IMR-90 (cell line): ENCODE results near the gene SVBP. TPM values are rescaled to one million over a fixed set of nuclear protein-coding genes. Genes with fewer than 3 reads are reported as not detected.

ENCODE experiments used
- ATAC-seq: fragments of 200-7000 bp; cut with Tn5 transposase; 2 replicates; pipeline ENCODE4 v1.9.1; 2020; ENCODE audit warnings: low read depth, mild to moderate bottlenecking, moderate library complexity
- BruUV-seq: library from RNA; stranded (reverse); fragments of 400-500 nt; replicated peaks from 2 replicates; lab custom pipeline; 2021; lab: Mats Ljungman, UMichigan
- CTCF ChIA-PET: fragments of 300-600 bp; formaldehyde crosslinking; extraction: SDS; loops from one replicate; lab custom pipeline; 2021; ENCODE audit warnings: antibody characterized with exemption; lab: Yijun Ruan, JAX
- POLR2A ChIA-PET: fragments of 300-600 bp; sonication (Branson Sonifier 250); formaldehyde crosslinking; loops from one replicate; lab custom pipeline; 2022; ENCODE audit warnings: antibody characterized with exemption; ENCODE audit not compliant: unreplicated experiment; lab: Charles Lee
- DNase-seq: peaks from one replicate; pipeline ENCODE4 v3.0.0; 2013
- H2AFZ ChIP-seq: replicated peaks from 2 replicates; pipeline ENCODE3; 2013; ENCODE audit warnings: low read length, mild to moderate bottlenecking; ENCODE audit not compliant: poor library complexity
- H2AK5ac ChIP-seq: 2 replicates; pipeline ENCODE4 v1.6.1; 2013; ENCODE audit warnings: low read depth, low read length, inconsistent platforms
- H2AK9ac ChIP-seq: replicated peaks from 2 replicates; pipeline ENCODE3; 2013; ENCODE audit warnings: mild to moderate bottlenecking, low read depth, low read length, moderate library complexity; ENCODE audit not compliant: poor library complexity
- H2BK120ac ChIP-seq: 2 replicates; pipeline ENCODE4 v1.6.1; 2013; ENCODE audit warnings: low read depth, low read length, inconsistent platforms
- H2BK15ac ChIP-seq: 3 replicates; pipeline ENCODE4 v1.6.1; 2013; ENCODE audit warnings: low read depth, low read length, inconsistent platforms
- H2BK20ac ChIP-seq: 2 replicates; pipeline ENCODE4 v1.6.1; 2013; ENCODE audit warnings: low read depth, mild to moderate bottlenecking, inconsistent platforms, low read length, moderate library complexity
- H2BK5ac ChIP-seq: 2 replicates; pipeline ENCODE4 v1.6.1; 2013; ENCODE audit warnings: mild to moderate bottlenecking, low read depth, low read length, inconsistent platforms; ENCODE audit not compliant: poor library complexity, severe bottlenecking
- H3K14ac ChIP-seq: replicated peaks from 2 replicates; pipeline ENCODE4 v1.6.1; 2013; ENCODE audit warnings: low read depth, low read length, inconsistent platforms
- H3K18ac ChIP-seq: 2 replicates; pipeline ENCODE4 v1.6.1; 2013; ENCODE audit warnings: low read depth, low read length, control low read depth
- H3K23ac ChIP-seq: 2 replicates; pipeline ENCODE4 v1.6.1; 2013; ENCODE audit warnings: low read depth, low read length, inconsistent platforms
- H3K27ac ChIP-seq: 2 replicates; pipeline ENCODE4 v1.5.1; 2013; ENCODE audit warnings: mild to moderate bottlenecking, control low read depth, low read length; ENCODE audit not compliant: insufficient read depth
- H3K27me3 ChIP-seq: 2 replicates; pipeline ENCODE4 v1.6.1; 2013; ENCODE audit warnings: low read length; ENCODE audit not compliant: control insufficient read depth, insufficient read depth
- H3K36me3 ChIP-seq: 2 replicates; pipeline ENCODE4 v1.6.1; 2013; ENCODE audit warnings: low read length, mixed read lengths; ENCODE audit not compliant: control insufficient read depth, insufficient read depth
- H3K4ac ChIP-seq: 2 replicates; pipeline ENCODE4 v1.6.1; 2013; ENCODE audit warnings: low read depth, low read length, inconsistent platforms
- H3K4me1 ChIP-seq: 2 replicates; pipeline ENCODE4 v1.6.1; 2013; ENCODE audit warnings: low read length, mixed read lengths; ENCODE audit not compliant: control insufficient read depth, insufficient read depth
- H3K4me2 ChIP-seq: 2 replicates; pipeline ENCODE4 v1.6.1; 2013; ENCODE audit warnings: low read depth, mild to moderate bottlenecking, control low read depth, low read length, moderate library complexity
- H3K4me3 ChIP-seq: 2 replicates; pipeline ENCODE4 v1.5.1; 2013; ENCODE audit warnings: low read depth, mild to moderate bottlenecking, control low read depth, low read length, moderate library complexity; ENCODE audit not compliant: insufficient read depth
- H3K56ac ChIP-seq: 2 replicates; pipeline ENCODE4 v1.6.1; 2013; ENCODE audit warnings: low read length, inconsistent platforms; ENCODE audit not compliant: insufficient read depth; ENCODE audit errors: extremely low read depth
- H3K79me1 ChIP-seq, 2 experiments: 2 replicates each; pipeline ENCODE4 v1.6.1; 2013; ENCODE audit warnings: low read length in 2 of 2, inconsistent platforms in 1 of 2, low read depth in 1 of 2
- H3K9ac ChIP-seq: 2 replicates; pipeline ENCODE4 v1.6.1; 2013; ENCODE audit warnings: low read depth, low read length, control low read depth
- H3K9me1 ChIP-seq: 2 replicates; pipeline ENCODE4 v1.6.1; 2013; ENCODE audit warnings: low read length, inconsistent platforms; ENCODE audit not compliant: insufficient read depth
- H3K9me3 ChIP-seq: 2 replicates; pipeline ENCODE4 v1.6.1; 2013; ENCODE audit warnings: low read length; ENCODE audit not compliant: control insufficient read depth, insufficient read depth
- H4K20me1 ChIP-seq: 2 replicates; pipeline ENCODE4 v1.6.1; 2013; ENCODE audit warnings: low read length, inconsistent platforms; ENCODE audit not compliant: insufficient read depth
- H4K5ac ChIP-seq: 2 replicates; pipeline ENCODE4 v1.6.1; 2013; ENCODE audit warnings: mild to moderate bottlenecking, low read depth, low read length, control low read depth
- H4K8ac ChIP-seq, 2 experiments: 2 replicates each; pipeline ENCODE4 v1.6.1; 2013; ENCODE audit warnings: low read depth in 2 of 2, low read length in 2 of 2, control low read depth in 1 of 2, inconsistent platforms in 1 of 2
- H4K91ac ChIP-seq: 2 replicates; pipeline ENCODE4 v1.6.1; 2013; ENCODE audit warnings: low read depth, low read length, inconsistent platforms; ENCODE audit not compliant: insufficient read depth
- BHLHE40 ChIP-seq: fragments of 150-350 bp; IDR thresholded peaks from 2 replicates; pipeline ENCODE4 v1.6.1; 2016; ENCODE audit warnings: mild to moderate bottlenecking, low read depth, low read length
- CEBPB ChIP-seq: IDR thresholded peaks from 2 replicates; pipeline ENCODE4 v1.6.1; 2012; ENCODE audit warnings: low read depth, low read length, improper control_type of control experiment
- CHD1 ChIP-seq: IDR thresholded peaks from 2 replicates; pipeline ENCODE4 v1.6.1; 2012; ENCODE audit warnings: low read depth, low read length, improper control_type of control experiment
- CTCF ChIP-seq: conservative IDR thresholded peaks from 2 replicates; pipeline ENCODE4 v1.5.1; 2012; ENCODE audit warnings: mild to moderate bottlenecking, low read depth, low read length, improper control_type of control experiment
- ELK1 ChIP-seq: fragments of 150-350 bp; IDR thresholded peaks from 2 replicates; pipeline ENCODE4 v1.6.1; 2016; ENCODE audit warnings: low read depth, mild to moderate bottlenecking, low read length, moderate library complexity, borderline replicate concordance
- FOS ChIP-seq: fragments of 150-350 bp; IDR thresholded peaks from 2 replicates; pipeline ENCODE4 v1.6.1; 2016; ENCODE audit warnings: low read depth, low read length
- MAFK ChIP-seq: IDR thresholded peaks from 2 replicates; pipeline ENCODE4 v1.6.1; 2012; ENCODE audit warnings: low read depth, low read length, improper control_type of control experiment
- MAZ ChIP-seq: IDR thresholded peaks from 2 replicates; pipeline ENCODE4 v1.6.1; 2012; ENCODE audit warnings: low read depth, mild to moderate bottlenecking, low read length, improper control_type of control experiment, moderate library complexity, borderline replicate concordance
- MXI1 ChIP-seq: IDR thresholded peaks from 2 replicates; pipeline ENCODE4 v1.6.1; 2012; ENCODE audit warnings: low read depth, mild to moderate bottlenecking, low read length, moderate library complexity, borderline replicate concordance
- NFE2L2 ChIP-seq: fragments of 150-350 bp; IDR thresholded peaks from 2 replicates; pipeline ENCODE4 v1.6.1; 2016; ENCODE audit warnings: low read depth, mild to moderate bottlenecking, low read length
- POLR2A ChIP-seq: IDR thresholded peaks from 2 replicates; pipeline ENCODE4 v1.6.1; 2012; ENCODE audit warnings: mild to moderate bottlenecking, low read depth, low read length
- RAD21 ChIP-seq: IDR thresholded peaks from 2 replicates; pipeline ENCODE4 v1.6.1; 2012; ENCODE audit warnings: low read length, improper control_type of control experiment
- RCOR1 ChIP-seq: IDR thresholded peaks from 2 replicates; pipeline ENCODE4 v1.6.1; 2012; ENCODE audit warnings: mild to moderate bottlenecking, low read length, improper control_type of control experiment; ENCODE audit not compliant: insufficient replicate concordance
- RFX5 ChIP-seq: IDR thresholded peaks from 2 replicates; pipeline ENCODE4 v1.8.0; 2012; ENCODE audit warnings: low read depth, mild to moderate bottlenecking, low read length, moderate library complexity
- SMC3 ChIP-seq: fragments of 150-350 bp; IDR thresholded peaks from 2 replicates; pipeline ENCODE4 v1.6.1; 2016; ENCODE audit warnings: low read depth, mild to moderate bottlenecking, antibody characterized with exemption, low read length, moderate library complexity
- USF2 ChIP-seq: fragments of 150-350 bp; IDR thresholded peaks from 2 replicates; pipeline ENCODE4 v1.6.1; 2017; ENCODE audit warnings: mild to moderate bottlenecking, antibody characterized with exemption, low read length, low read depth
- dilution Hi-C: fragments of 300-500 bp; cut with HindIII; formaldehyde crosslinking; loops from one replicate; pipeline ENCODE4 v1.14.3; 2018; ENCODE audit warnings: low sequenced_read_pairs; ENCODE audit not compliant: unreplicated experiment
- in situ Hi-C: fragments of 300-500 bp; cut with MboI; formaldehyde crosslinking; loops from 3 replicates; pipeline ENCODE4 v1.14.3; 2019; ENCODE audit warnings: low sequenced_read_pairs, inconsistent platforms, mixed read lengths
- intact Hi-C: fragments of 100-400 bp; cut with micrococcal nuclease; formaldehyde crosslinking; loops from 2 replicates; pipeline ENCODE4 v1.10.0; 2022
- polyA plus RNA-seq, 3 experiments: library from polyadenylated mRNA; depleted of rRNA; stranded (reverse); fragments of >200 nt; gene quantifications; 2 replicates each; pipeline ENCODE4 v1.2.3, GENCODE V29; 2012; ENCODE audit warnings: low replicate concordance in 1 of 3
- total RNA-seq: library from RNA; depleted of rRNA; stranded (reverse); fragments of >200 nt; gene quantifications from 2 replicates; pipeline ENCODE4 v1.2.3, GENCODE V29; 2012

The SVBP gene
- total and polyA plus RNA-seq, 2 of the 4 experiments (the other 2 are of a cell fraction), result 9.7 to 11.5 TPM

GRCh38 chr1:42806171-42806570, 11.0 kb downstream of the SVBP start:
- Histone ChIP-seq H3K27ac (no peak overlapping the region), H4K5ac (no peak overlapping the region), H2BK20ac (no peak overlapping the region), H3K4me2 (no peak overlapping the region), H3K27me3 (no peaks in the 10 kb centered on the region), H2AK9ac (no peak overlapping the region), H3K9me3 (no peaks in the 10 kb centered on the region), H3K23ac (no peak overlapping the region), H3K18ac (no peak overlapping the region), H4K20me1 (no peaks in the 10 kb centered on the region), H3K4me3 (no peak overlapping the region), H3K14ac (no peak overlapping the region), H2AFZ (no peak overlapping the region), H3K36me3 (peaks cover 3% of the 10 kb centered on the region), H3K9me1 (0 out of 2 replicates have a peak, but pooled peaks cover 2% of the 10 kb centered on the region), H4K91ac (no peak overlapping the region), H3K9ac (no peak overlapping the region), H2BK120ac (no peak overlapping the region), H2BK5ac (no peak overlapping the region), H4K8ac (no peak overlapping the region), H3K56ac (no peak overlapping the region), H2BK15ac (no peak overlapping the region), H3K79me1 (peaks cover 0 to 1% of the 10 kb centered on the region in 2 experiments; a peak in 1 of 4 replicates), H3K4ac (no peak overlapping the region), H2AK5ac (no peak overlapping the region), H3K4me1 (peaks cover 7% of the 10 kb centered on the region)
- intact Hi-C loops (no loop called here), dilution Hi-C loops (no loop called here), in situ Hi-C loops (no loop called here)
- DNase-seq (no peak), ATAC-seq (no peak; the same call in 1 of the 2 replicates)
- no peak for TF ChIP-seq RFX5
- no peak for TF ChIP-seq SMC3
- no peak for TF ChIP-seq NFE2L2
- no peak for TF ChIP-seq RCOR1
- no peak for TF ChIP-seq BHLHE40
- TF ChIP-seq USF2, result no peak
- TF ChIP-seq MXI1, result no peak
- no peak for TF ChIP-seq POLR2A
- TF ChIP-seq CHD1, result no peak
- TF ChIP-seq MAZ, result no peak
- no peak for TF ChIP-seq MAFK
- TF ChIP-seq ELK1, result no peak
- no peak for TF ChIP-seq RAD21
- TF ChIP-seq CTCF, result no peak
- TF ChIP-seq FOS, result no peak
- no peak for TF ChIP-seq CEBPB
- CTCF ChIA-PET, result interaction anchor here (0.5 to 1.2 kb wide), 2 partner anchors 15 to 44 kb away, joined by 3 to 6 read pairs; no protein-coding TSS in a partner anchor
- POLR2A ChIA-PET, result interaction anchor here (0.6 kb wide), 1 partner anchor 9 kb away, joined by 4 read pairs; no protein-coding TSS in a partner anchor
- BruUV-seq, result no TSS peak
